NT2/D1 (cell line): Measurements from ENCODE around the gene MBLAC2.

ENCODE experiments used
- SUZ12 ChIP-seq: IDR thresholded peaks from 2 replicates; pipeline ENCODE4 v1.6.1; 2011; ENCODE audit not compliant: insufficient read length, insufficient read depth; ENCODE audit errors: extremely low read depth
- YY1 ChIP-seq: IDR thresholded peaks from 2 replicates; pipeline ENCODE4 v1.6.1; 2011; ENCODE audit not compliant: insufficient read length, insufficient read depth
- ZNF274 ChIP-seq: IDR thresholded peaks from 2 replicates; pipeline ENCODE4 v1.6.1; 2011; ENCODE audit warnings: mild to moderate bottlenecking, low read depth, low read length

- TF ChIP-seq YY1, result no peak
- TF ChIP-seq ZNF274, result no peak
- TF ChIP-seq SUZ12, result no peak
Measured at GRCh38 chr5:90480699-90481098, 6.1 kb upstream of the MBLAC2 start.
